Lower leg skin (tissue), 4 donors: ENCODE measurements around the gene NINJ2. TPM values are rescaled to one million over a fixed set of nuclear protein-coding genes. Genes with fewer than 3 reads are reported as not detected.

Source experiments
- DNase-seq, 2 donors: peaks; one replicate each; pipeline ENCODE4 v3.0.0-alpha.2; 2019; ENCODE audit warnings: low spot score in 2 of 2
- H3K4me3 ChIP-seq: fragments of 200-600 bp; sonication (generic); 2 replicates; pipeline ENCODE4 v1.5.1; 2017; ENCODE audit warnings: mild to moderate bottlenecking, low read depth; ENCODE audit not compliant: poor library complexity, severe bottlenecking
- CTCF ChIP-seq, 3 donors: fragments of 450-650 bp; IDR thresholded peaks; one replicate each; pipeline ENCODE4 v1.5.1; 2016; ENCODE audit warnings: antibody characterized with exemption in 3 of 3, mild to moderate bottlenecking in 3 of 3, moderate library complexity in 2 of 3
- POLR2A ChIP-seq, 2 donors: fragments of 450-650 bp; IDR thresholded peaks; one replicate each; pipeline ENCODE4 v1.6.1; 2016 to 2017; ENCODE audit warnings: antibody characterized with exemption in 2 of 2, mild to moderate bottlenecking in 1 of 2, moderate library complexity in 1 of 2
- WGBS, 2 donors: methylation state at CpG; one replicate each; pipeline ENCODE4 v1.1.5; 2018; 5-methylcytosine and 5-hydroxymethylcytosine counted together
- intact Hi-C: fragments of 100-400 bp; cut with DNase I; formaldehyde crosslinking; loops from one replicate; pipeline ENCODE4 v1.15.0; 2023; ENCODE audit warnings: low total_unique reads
- total RNA-seq, 4 donors: library from RNA; depleted of rRNA; stranded (reverse); fragments of >200 nt; gene quantifications; one replicate each; pipeline ENCODE4 v1.1.0, GENCODE V29; 2016

Gene NINJ2
- total RNA-seq, 4 donors from 2014 or later: 4.5 to 30.8 (median 11.5) TPM

- WGBS, 2 donors: 51 to 62% methylated on average over 3 of the region's 3 CpGs
- intact Hi-C loops: no loop called here
- no peak overlapping the region for H3K4me3 ChIP-seq
- no peak for DNase-seq
- TF ChIP-seq POLR2A (IDR thresholded peaks at IDR 0.05) (no peak), CTCF (IDR thresholded peaks at IDR 0.05) (no peak)
Observed at GRCh38 chr12:622416-622815, 40.8 kb downstream of the NINJ2 start.

GRCh38 chr12:619346-619745, 43.9 kb downstream of the NINJ2 start:
- TF ChIP-seq POLR2A (IDR thresholded peaks at IDR 0.05): no peak
- no peak for TF ChIP-seq CTCF (IDR thresholded peaks at IDR 0.05)
- H3K4me3 ChIP-seq: no peak overlapping the region
- DNase-seq: peak in 1 of 2 donors; percentile 72
- WGBS, 2 donors: 79 to 95% methylated on average over 4 of the region's 4 CpGs
- intact Hi-C loops: no loop called here

GRCh38 chr12:618605-619004, 44.6 kb downstream of the NINJ2 start:
- no peak for TF ChIP-seq CTCF (IDR thresholded peaks at IDR 0.05)
- TF ChIP-seq POLR2A (IDR thresholded peaks at IDR 0.05): no peak
- intact Hi-C loops: no loop called here
- no peak for DNase-seq
- WGBS, 2 donors: 81 to 86% methylated on average over 4 to 6 of the region's 6 CpGs
- H3K4me3 ChIP-seq: no peak overlapping the region

GRCh38 chr12:617304-617915, 45.8 kb downstream of the NINJ2 start:
- 69 to 71% methylated on average over 14 of the region's 14 CpGs for WGBS, 2 donors

GRCh38 chr12:615620-616019, 47.6 kb downstream of the NINJ2 start:
- TF ChIP-seq CTCF (IDR thresholded peaks at IDR 0.05) (no peak), POLR2A (IDR thresholded peaks at IDR 0.05) (no peak)
- 67 to 71% methylated on average over 4 of the region's 4 CpGs for WGBS, 2 donors
- no peak for DNase-seq
- H3K4me3 ChIP-seq: no peak overlapping the region
- intact Hi-C loops: no loop called here

More at GRCh38 chr12:617304-617915, 45.8 kb downstream of the NINJ2 start:
- peak in 1 of 2 donors; percentile 92 for DNase-seq
- no peak for TF ChIP-seq POLR2A (IDR thresholded peaks at IDR 0.05)
- TF ChIP-seq CTCF (IDR thresholded peaks at IDR 0.05): no peak
- H3K4me3 ChIP-seq: no peak overlapping the region
- intact Hi-C loops: no loop called here

- no peak for DNase-seq
- intact Hi-C loops: no loop called here
- 44 to 55% methylated on average over 12 of the region's 12 CpGs for WGBS, 2 donors
- no peak for TF ChIP-seq POLR2A (IDR thresholded peaks at IDR 0.05)
- TF ChIP-seq CTCF (IDR thresholded peaks at IDR 0.05): no peak
- no peak overlapping the region for H3K4me3 ChIP-seq
Observed at GRCh38 chr12:614411-614970, 48.8 kb downstream of the NINJ2 start.
